GM10266 (cell line): Measurements from ENCODE around the gene SDSL.

Experiments used
- DNase-seq: peaks from one replicate; pipeline ENCODE4 v3.0.0; 2012; ENCODE audit errors: extremely low spot score
- CTCF ChIP-seq: IDR thresholded peaks from 2 replicates; pipeline ENCODE4 v1.5.1; 2012; ENCODE audit warnings: mild to moderate bottlenecking, low read depth; ENCODE audit not compliant: control insufficient read depth, insufficient read depth; ENCODE audit errors: missing control alignments

The SDSL gene

GRCh38 chr12:113469949-113470743 is 48.0 kb downstream of the SDSL start:
- DNase-seq = no peak
- TF ChIP-seq CTCF = no peak

- no peak for TF ChIP-seq CTCF
- DNase-seq = peak; percentile 28
These were observed 48.9 kb downstream of the SDSL start for GRCh38 chr12:113470871-113471618.

GRCh38 chr12:113471619-113472171 is 49.5 kb downstream of the SDSL start, which contains the start of gene LHX5:
Gene LHX5, minus strand, starts transcription at chr12:113471871. Its CDS starts 373 bp downstream, at chr12:113471498.
- TF ChIP-seq CTCF = no peak
- DNase-seq = no peak

GRCh38 chr12:113472191-113473121 is 50.3 kb downstream of the SDSL start:
- no peak for TF ChIP-seq CTCF
- no peak for DNase-seq

GRCh38 chr12:113473400-113473799 is 51.2 kb downstream of the SDSL start:
- TF ChIP-seq CTCF = no peak
- DNase-seq = no peak

- DNase-seq = no peak
- TF ChIP-seq CTCF = no peak
These were observed 51.8 kb downstream of the SDSL start for GRCh38 chr12:113473942-113474341.
